Measurements from ENCODE around the gene GRB10.

GRB10 gene

DNA sequence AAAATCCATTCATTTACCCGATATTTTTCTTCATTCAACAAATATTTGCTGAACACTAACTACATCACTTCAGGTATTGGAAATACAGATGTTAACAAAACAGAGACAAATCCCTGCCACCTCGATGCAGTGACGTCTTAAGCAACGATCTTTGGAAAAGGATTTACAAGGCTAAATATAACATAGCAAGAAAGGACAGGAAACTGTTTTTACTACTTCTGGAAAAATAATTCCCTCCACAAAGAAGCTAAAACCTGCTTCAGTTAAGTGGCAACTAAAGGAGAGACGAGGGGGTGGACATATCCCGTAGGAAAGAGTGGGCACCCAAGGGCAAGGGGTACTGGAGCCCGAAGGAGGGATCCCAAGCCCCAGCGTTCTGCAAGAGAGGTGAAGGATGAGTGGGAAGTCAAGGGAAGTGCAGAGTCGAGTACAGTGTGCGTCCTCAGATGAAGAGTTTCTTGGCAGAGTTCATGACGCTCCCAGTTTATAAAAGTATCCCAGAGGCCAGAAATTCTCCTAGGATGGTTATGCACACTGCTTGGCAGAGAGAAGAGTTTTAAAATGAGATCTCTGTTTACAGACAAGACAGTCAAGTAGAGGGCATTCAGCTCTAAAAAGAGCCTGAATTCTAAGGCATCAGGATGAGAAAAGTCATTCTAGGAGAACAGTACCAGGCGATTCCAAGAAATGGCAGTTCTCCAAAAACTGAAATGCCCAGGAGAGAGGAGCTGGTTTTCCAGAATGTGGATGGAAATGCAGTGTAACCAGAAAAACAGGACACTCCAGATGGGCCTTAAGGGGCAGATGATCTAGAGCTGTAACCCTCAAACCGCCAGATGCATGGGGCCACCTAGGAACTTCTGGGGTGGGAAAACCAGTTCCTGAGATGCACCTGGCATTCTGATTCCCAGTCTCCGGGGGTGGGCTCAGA lies 97.3 kb downstream of the GRB10 start:
- no peak for DNase-seq

DNA sequence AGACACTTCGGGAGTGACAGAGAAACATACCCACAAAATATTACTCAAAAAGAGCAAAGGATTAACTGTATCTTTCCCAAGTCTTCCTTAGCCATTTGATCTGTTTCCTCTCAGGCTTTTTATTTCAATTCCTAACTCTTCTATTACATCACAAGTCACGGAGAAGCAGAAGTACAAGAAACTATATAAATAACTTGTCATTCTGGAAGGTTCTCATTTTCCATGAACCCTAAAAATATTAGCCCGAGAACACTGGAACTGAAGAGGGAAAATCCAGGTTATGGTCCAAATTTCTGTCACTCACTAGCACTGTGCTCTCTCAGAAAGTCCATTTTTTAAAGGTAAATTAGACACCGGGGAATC lies 98.0 kb downstream of the GRB10 start:
- DNase-seq: no peak

DNA sequence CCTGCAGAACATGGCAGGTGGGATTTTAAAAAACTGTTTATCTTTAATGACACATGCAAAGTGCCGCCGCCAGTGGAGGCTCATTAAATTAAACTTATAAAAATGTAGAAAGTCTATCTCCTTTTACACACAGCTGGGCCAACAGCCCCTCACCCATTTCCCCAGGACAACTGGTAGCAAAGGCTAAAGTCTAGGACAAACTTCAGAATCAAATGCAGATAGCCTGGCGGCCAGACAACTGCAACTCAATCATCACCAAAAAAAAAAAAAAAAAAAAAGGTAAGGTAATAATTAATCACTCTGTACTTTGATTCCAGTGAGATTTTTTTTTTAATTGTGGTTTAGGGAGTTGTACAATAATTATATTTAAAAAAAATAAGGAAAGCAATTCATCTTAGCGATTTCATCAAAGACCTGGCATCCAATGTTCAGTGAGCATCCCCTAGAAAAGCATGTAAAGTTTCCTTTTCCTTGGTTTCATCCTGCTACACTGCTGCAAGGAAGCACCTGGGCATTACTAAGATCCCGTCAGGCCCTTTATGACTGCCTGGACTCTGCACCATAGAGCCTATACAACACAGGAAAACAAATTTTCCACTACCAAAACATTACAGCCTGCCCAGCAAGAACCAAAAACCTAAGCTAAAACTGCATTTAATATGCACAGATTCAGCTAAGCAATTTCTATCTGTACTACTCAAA lies 98.5 kb downstream of the GRB10 start:
- DNase-seq: no peak

DNA sequence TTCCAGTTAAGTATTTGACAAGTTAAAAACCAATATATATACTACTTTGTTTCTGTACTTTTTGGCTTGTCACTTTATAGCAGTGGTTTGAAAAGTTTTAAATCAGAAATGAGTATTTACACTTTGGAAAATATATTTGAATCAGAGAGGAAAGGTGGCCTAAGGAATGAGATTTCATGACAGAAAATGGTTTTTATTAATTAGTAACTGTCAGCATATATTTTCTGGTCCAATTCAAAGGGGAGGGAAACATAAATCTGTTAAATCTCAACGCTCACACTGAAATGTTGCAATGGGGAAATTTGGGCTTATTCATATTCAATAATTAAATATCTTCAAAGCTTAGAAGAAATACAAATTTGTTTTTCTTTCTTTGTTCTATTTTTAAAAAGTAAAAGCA lies 100.1 kb downstream of the GRB10 start:
- no peak for DNase-seq

DNA sequence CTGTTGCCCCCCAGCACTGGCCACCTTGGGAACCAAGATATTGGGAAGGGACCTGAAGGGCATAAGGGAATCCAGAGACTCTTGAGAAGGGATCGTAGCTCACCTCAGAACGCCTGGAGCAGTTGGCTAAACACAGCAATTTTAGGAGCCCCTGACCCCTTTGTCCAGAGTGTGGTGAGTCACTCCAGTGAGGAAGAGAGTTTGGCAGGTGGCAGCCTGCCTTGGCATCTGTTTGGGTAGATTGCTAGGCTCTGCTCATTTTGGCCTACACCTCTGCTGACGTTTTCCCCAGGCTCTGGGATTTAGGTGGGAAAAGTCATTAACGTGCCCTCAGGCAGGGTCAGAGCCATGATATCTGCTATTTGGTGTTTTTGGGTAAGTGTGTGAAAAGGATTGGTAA lies 100.6 kb downstream of the GRB10 start:
- no peak for DNase-seq

DNA sequence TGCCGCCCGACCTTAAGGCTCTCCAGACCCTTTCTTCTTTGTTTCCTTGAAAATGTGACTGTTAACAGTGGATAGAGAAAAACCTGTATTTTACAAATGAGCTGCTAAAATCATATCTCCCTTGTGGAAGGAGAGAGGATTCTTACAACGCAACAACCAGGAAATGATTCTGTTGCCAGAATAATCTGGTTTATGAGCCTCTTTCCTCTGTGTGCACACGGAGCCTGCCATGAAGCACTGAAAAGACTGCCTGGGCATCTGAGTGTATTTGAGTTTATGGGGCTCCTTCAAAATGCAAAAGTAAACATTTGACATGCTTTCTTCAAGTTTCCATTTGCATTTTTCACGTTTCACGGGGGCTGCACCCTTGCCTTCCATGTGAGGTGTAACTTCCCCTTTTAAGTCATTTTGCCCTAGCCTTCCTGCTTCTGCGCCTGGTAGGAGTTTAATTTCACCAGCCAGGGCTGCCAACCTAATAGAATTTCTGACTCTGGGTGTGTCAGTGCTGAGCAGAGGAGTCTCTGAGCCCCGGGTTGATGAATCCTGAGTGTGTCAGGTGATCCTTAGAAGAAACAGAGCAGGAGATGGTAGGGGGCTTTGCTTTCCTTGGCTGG lies 101.2 kb downstream of the GRB10 start:
- DNase-seq: peak; percentile 48

DNA sequence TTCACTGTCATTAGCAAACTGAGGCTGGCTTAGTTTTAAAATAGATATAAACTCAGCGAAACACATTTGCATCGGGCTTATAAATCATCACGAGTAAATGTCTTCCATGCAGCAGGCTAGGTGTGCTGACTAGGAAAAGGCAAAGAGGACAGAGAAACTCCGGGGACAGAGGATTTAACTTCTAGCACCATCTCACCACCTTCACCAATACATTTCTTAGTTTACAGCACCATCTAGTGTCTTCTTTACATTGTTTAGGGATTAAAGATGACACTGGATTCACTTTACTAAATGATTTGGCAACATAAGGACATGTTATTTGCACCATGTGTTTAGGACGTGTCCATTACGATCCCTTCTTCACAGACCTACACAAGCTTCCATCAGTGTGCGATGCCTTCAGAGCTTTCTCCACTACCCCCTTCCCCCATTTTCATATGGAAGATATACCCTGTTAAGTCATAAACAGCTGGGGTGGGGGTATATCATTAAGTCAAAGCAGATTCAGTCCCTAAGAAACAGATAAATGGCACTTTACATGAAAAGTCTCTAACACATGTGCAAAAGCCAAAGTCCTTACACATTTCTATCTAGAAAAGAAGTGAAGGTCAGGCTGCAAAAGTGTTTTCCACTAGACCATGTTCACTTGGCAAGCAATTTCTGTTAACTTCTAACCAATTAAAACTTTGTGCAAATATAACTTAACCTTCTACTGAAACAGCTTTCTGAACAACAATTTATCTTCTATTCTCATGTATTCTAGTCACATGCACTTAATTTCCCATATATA lies 103.3 kb downstream of the GRB10 start:
- DNase-seq: peak; percentile 74

DNA sequence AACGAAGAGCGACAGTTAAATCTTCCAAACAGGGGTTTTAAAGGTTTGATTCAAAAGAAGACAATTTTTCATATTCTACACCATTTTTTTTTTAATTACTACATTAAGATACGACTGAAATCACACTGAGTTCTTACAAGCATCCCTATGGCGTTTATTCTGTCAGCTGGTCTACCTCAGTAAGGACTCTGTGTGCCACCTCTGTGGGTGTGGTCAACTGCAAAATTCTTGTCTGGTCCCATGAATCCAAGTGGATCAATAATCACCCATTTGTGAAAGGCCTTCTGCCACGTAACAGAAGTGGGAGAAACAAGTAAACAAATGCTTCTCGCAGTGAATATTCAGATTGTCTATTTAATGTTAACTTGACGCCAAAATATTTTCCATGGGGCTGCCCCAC lies 104.1 kb downstream of the GRB10 start:
- no peak for DNase-seq

DNA sequence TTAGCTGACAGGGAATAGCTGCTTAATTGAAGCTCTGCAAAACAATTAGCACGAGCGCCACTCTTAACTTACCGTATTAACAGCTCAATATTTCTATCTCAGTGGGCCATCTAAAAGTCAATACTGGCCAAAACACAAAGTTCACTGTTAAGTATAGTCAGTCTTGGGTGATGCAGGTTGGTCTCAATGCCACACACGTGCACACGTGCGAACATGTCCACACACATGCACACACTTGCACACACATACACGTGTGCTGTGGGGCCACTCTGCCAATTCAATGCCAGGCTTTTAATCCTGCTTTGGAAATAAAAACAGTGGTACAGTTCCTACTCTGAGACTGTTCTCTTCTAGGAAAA lies 105.1 kb downstream of the GRB10 start:
- no peak for DNase-seq

DNA sequence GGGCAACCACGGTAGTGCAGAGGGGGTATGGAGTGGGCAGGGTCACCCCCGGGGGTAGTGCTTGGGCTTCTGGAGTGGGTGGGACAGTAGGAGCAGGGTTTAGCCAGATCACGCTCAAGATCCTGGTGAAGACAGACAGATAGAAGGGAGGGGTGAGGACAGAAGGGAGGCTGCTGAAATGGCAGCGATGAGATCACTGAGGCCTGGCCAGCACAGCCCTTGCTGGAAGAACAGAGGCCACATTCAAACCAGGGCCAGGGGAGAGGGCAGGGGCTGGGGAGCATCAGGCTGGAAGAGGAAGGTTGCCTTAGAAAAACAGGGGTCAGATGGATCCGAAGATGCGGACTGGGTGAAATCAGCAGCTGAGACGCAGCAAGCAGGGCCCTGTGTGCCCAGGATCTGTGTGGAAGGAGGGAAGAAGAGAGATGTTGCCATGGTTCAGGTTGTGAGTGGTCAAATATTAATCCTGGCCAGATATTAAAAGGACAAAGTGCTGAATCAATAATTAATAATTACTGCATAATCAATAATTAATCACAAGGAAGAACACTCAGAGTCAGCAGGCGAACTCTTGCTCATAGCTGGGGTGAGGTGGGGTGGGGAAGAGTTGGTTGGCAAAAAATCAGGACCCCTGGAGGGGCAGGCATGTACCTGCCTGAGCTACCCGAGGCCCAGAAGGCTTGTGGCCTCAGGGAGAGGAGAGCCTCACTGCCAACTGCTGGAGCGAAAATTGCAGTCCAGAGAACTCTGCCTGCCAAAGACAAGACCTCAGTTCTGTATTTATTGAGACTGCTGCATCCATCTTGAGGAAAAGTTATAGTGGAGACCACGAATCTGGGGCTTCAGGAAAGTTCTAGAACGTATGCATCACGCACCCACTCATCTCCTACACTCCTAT lies 105.7 kb downstream of the GRB10 start:
- DNase-seq: no peak

DNA sequence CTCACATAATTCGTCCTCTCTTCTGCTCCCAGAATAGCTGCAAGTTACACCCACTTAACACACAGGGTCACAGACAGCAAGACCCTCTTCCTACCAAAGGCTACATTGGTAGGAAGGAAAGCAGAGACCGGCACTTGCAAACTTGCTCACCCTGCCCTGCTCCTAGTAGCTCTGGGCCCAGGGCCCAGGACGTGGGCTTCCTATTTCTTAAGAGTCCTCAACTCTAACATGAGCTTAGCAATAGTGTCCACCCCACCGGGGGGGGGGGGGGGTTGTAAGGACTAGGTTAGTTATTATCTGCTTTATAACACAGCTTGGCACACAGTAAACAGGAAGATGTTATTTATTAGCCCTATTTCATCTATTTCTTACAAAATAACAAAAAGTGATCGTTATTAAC lies 106.6 kb downstream of the GRB10 start:
- DNase-seq: no peak

DNA sequence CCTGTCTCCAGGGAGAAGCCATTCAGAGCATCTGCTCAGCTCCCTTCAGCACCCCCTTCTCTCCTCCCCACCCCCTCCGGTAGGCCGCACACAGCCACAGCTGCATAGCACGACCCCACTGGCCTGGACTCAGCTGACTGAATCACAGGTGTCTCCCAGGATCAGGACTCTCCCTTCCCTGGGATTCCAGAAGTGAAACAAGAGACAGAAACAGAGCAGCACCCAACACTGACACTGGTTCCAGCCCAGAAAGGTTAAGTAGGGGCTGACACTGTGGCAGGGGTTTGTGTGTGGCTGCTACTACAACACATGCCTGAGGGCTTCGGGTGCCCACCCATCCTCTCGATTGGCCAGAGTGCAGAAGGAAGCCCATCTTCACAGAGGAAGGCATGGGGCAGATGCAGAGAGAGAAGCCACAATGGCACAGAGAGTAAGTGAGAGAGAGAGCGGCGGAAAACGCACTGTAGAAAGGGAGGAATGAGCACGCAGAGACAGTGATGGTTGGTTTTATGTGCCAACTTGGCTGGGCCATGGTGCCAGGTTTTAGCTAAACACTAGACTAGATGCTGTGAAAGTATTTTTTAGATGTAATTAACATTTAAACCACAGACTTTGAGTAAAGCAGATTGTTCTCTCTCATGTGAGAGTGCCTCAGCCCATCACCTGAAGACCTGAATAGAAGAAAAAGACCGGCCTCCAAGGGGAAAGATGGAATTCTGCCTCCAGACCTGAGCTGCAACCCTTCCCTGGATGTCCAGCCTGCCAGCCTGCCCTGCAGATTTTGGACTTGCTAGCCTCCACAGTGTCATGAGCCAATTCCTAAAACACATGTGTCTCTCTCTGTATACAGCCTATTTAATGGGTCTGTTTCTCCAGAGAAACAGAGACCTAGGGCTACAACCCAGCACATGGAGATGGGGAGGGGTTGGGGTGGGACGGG lies 107.5 kb downstream of the GRB10 start:
- no peak for DNase-seq

DNA sequence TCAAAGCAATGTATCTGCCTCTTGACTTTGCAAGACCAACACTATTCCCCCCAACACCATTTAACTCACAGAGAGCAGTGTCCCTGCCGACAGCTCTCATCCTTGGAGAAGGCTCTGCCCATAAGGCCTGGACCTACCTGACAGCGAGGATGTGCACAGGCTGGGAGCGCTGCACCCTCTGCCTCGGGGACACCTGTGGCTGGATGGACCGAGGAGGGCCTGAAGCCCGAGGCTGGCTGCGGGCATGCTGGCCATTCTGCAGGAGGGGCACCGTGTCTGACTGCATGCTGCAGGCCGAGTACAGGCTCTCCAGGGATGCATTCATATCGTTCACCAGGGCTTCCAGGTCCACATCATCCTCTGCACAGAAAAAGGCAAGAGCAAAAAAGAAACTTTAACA lies 108.4 kb downstream of the GRB10 start:
- no peak for DNase-seq

DNA sequence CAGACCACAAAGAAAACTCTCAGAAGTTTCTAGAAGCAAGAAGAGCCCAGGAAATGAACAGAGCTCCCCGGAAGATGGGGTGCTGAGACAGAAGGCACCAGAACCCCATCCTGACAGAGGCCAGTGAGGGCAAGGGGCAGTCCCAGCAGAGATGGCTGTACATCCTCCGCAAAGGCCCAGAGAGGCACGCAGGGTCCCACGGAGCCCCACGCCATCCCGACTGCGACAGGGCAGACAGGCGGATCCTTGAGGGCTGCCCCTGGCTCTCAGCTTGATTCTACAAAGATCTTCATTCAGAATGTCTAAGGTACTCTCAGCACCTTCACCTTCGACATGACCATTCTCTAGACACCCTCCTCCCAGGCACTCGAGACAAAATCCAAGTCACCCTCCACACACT lies 109.6 kb downstream of the GRB10 start:
- no peak for DNase-seq

DNA sequence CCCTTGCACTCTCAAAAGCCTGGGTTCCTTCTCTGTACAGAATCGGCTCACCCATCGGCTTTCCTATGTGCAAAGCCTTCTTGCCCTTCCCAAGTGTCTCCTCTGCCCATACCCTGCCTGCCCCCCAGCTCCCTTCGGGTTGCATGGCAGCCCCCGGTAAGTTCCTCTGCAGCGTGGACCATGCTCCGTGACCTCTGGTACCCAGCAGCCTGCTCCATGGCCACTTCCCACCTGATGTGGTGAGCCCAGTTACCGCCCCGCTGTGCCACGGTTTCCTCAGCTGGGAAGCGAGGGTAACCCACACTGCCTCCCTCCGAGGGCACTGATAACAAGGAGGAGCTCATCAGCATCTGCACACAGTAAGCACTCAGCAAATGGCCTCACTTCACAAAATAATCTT lies 110.7 kb downstream of the GRB10 start:
- DNase-seq: no peak

DNA sequence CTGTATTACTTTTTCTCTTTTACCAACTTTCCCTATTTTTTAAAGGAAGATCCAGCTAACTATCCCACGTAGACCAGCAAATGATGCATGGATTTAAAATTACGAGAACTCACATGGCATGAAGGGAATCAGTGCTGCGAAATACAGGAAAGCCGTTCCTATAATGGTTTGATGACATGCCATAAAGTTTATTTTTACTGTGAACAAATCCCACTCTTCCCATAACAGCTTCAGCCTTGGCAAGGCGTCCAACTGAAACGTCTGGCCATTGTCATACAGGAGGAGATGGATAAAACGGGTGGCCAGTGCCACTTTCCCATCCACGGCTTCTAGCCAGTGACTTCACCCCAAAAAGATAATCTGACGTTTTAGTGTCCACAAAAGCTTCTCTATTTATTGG lies 111.3 kb downstream of the GRB10 start:
- DNase-seq: no peak

DNA sequence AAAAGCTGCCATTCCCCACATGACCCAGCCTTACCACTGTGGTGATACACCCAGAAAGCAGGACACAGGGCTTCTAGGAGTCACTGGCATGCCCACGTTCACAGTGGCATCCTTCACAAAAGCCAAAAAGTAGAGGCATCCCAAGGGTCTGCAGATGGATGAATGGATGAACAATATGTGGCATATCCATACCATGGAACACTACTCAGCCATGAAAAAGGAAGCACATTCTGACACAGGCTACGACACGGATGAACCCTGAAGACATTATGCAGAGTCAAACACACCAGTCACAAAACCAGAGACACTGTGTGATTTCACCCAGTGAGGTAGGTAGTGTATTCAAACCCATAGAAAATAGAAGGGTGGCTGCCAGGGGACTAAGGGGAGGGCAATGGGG lies 112.8 kb downstream of the GRB10 start:
- no peak for DNase-seq

DNA sequence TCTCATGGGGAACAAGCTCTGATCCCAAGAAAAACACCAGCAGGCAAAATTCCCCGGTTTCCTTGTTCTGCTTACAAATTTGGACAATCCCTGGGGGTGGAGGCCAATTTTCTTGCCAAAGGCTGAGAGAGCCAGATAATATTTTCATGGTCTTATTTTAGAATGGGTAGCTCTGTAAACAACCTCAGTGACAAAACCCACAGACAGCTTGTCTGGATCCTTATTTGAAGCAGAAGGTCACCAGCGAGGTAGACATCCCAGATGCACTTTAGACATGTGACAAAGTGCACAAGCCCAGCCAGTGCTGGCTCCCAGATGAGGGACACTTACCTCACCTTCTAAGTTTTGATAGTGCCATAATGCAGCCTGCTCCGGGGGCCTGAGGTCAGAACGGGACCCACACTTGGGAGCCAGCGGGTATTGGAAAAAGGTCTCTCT lies 114.9 kb downstream of the GRB10 start:
- DNase-seq: no peak

DNA sequence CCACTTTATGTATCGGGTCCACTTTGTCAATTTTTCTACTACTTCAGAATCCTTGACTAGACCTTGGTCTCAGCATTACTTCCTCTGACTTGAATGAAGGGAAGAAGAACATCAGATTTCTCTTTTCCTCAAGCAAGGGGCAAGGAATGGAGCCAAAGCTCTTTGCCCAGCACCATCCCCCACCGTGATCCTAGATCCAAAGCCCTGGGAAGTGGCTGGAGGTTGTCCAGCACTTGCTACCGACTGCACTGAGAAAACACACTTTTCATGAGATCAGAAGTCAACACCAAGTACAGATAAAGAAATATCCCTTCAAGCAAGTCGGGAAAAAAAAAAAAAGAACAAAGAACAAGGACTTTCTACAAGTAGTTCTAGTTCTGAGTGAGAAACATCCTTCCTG lies 115.4 kb downstream of the GRB10 start:
- no peak for DNase-seq

DNA sequence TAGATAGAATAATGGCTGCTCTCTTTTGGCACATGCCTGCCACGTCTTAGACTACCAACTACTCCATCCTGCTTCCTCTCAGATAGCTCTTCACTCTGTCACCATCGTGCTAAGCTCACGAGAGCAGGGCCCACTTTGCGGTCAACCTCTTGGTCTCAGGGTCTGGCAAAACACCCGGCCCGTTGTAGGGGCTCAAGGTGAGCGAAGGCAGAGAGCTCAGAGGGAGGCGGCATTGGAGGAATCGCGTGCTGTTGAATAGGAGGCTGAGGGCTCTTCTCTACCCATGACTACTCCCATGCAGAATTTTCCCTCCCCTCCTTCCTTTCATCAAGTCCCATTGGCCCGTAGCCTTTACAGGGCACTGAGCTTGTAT lies 116.6 kb downstream of the GRB10 start:
- DNase-seq: no peak
